ENCODE results near the gene IGFL2. TPM values are rescaled to one million over a fixed set of nuclear protein-coding genes. Genes with fewer than 3 reads are reported as not detected.

Gene IGFL2
- total RNA-seq, 1 experiment from 2014 or later = not detected

DNA sequence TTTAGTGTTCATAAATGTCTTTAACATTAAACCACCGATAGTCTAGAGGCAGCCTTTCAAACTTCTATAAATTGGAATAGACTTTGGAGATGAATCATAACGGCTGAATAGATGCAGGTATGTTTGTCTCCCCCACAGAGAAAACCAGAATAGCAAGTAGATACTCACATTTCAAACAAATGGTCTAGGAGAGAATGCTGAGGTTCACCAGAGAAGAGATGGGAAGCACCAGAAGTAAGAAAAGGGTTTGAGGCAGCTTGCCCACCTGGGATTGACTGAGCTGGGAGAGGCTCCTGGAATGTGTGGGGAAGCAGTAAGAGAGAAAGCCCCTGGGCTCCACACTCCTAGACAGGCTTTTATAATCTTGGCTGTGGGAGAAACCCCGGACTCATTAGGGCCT is 29.9 kb upstream of the IGFL2 start:
- H3K9ac ChIP-seq (ENCODE audit: low read length) = no peak overlapping the region
- H3K27me3 ChIP-seq (ENCODE audit: insufficient read depth, low read length) = no peaks in the 10 kb centered on the region
- ChIA-PET RAD21 (ENCODE audit: low non-redundant PET in 1 of 2, low total read pairs in 2 of 2, uncharacterized antibody in 2 of 2, unreplicated experiment in 2 of 2) (no interaction called here), POLR2A (no interaction called here), CTCF (no interaction called here)
- no peaks in the 10 kb centered on the region for H3K9me2 ChIP-seq (ENCODE audit: insufficient read depth)
- TF ChIP-seq SP1 (IDR thresholded peaks at IDR 0.05; ENCODE audit: low read depth) (no peak), YY1 (IDR thresholded peaks at IDR 0.05; ENCODE audit: extremely low read depth, insufficient replicate concordance, low read depth, low read length) (no peak), EZH2phosphoT487 (IDR thresholded peaks at IDR 0.05; ENCODE audit: borderline replicate concordance) (no peak), SIN3A (IDR thresholded peaks at IDR 0.05; ENCODE audit: low read depth) (no peak), EZH2 (IDR thresholded peaks at IDR 0.05) (no peak)
- no peak overlapping the region for H3K4me2 ChIP-seq (ENCODE audit: low read length)
- intact Hi-C loops (cut with micrococcal nuclease) = no loop called here
- H3K79me2 ChIP-seq (ENCODE audit: insufficient read depth, low read length) = no peaks in the 10 kb centered on the region
- no peaks in the 10 kb centered on the region for H3K9me3 ChIP-seq (ENCODE audit: control insufficient read depth in 1 of 2, insufficient read depth in 1 of 2, low read depth in 1 of 2, low read length in 2 of 2)
- no peak overlapping the region for H3K27ac ChIP-seq (ENCODE audit: low read depth, low read length)
- H4K20me1 ChIP-seq (ENCODE audit: insufficient read depth) = no peaks in the 10 kb centered on the region
- H2AFZ ChIP-seq (ENCODE audit: low read depth, low read length, poor library complexity, severe bottlenecking) = no peak overlapping the region
- H3K4me1 ChIP-seq (ENCODE audit: control insufficient read depth in 1 of 2, insufficient read depth in 2 of 2, low read length in 2 of 2) = peaks cover 14 to 33% of the 10 kb centered on the region in 2 experiments
- BruUV-seq (replicated peaks) = no TSS peak
- DNase-seq (ENCODE audit: low read depth, low spot score) = no peak
- ATAC-seq = no peak
- H3K4me3 ChIP-seq (replicated peaks in 1 of 2; ENCODE audit: low read depth in 1 of 2, low read length in 2 of 2) = no peak overlapping the region
- H3K36me3 ChIP-seq (ENCODE audit: control insufficient read depth in 1 of 2, insufficient read depth in 2 of 2, low read length in 2 of 2) = no peaks in the 10 kb centered on the region

DNA sequence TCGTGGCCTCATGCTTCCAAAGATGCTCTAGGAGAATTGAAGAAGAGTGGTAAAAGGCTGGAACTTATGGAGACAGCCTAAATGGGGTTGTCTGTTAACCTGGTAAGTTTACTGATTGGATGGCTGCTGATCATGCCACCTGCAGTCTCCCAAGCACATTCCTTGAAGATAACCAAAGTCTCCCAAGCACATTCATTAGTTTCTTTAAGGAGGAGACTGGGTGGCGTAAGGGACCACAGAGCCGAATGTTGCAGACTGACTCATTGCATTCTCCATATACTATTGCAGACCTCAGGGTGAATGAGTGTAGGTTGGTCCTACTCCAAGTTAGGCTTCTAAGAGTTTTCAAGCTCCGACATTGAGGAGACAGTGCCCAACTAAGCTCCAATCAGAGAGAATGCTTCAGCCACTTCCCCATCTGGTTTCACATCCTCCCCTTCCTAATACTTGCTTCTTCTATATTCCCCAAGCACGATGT is 23.4 kb upstream of the IGFL2 start, which contains the start of gene IGFL3:
IGFL3 (minus strand) TSS at position 51 of the 478 bp plus-strand sequence; CDS start at position 12, 39 bp downstream.
- intact Hi-C loops (cut with micrococcal nuclease) = no loop called here
- H4K20me1 ChIP-seq (ENCODE audit: insufficient read depth) = no peaks in the 10 kb centered on the region
- no peaks in the 10 kb centered on the region for H3K4me1 ChIP-seq (ENCODE audit: control insufficient read depth in 1 of 2, insufficient read depth in 2 of 2, low read length in 2 of 2)
- H3K9me3 ChIP-seq (ENCODE audit: control insufficient read depth in 1 of 2, insufficient read depth in 1 of 2, low read depth in 1 of 2, low read length in 2 of 2) = no peaks in the 10 kb centered on the region
- DNase-seq (ENCODE audit: low read depth, low spot score) = no peak
- TF ChIP-seq, protein P1, sequence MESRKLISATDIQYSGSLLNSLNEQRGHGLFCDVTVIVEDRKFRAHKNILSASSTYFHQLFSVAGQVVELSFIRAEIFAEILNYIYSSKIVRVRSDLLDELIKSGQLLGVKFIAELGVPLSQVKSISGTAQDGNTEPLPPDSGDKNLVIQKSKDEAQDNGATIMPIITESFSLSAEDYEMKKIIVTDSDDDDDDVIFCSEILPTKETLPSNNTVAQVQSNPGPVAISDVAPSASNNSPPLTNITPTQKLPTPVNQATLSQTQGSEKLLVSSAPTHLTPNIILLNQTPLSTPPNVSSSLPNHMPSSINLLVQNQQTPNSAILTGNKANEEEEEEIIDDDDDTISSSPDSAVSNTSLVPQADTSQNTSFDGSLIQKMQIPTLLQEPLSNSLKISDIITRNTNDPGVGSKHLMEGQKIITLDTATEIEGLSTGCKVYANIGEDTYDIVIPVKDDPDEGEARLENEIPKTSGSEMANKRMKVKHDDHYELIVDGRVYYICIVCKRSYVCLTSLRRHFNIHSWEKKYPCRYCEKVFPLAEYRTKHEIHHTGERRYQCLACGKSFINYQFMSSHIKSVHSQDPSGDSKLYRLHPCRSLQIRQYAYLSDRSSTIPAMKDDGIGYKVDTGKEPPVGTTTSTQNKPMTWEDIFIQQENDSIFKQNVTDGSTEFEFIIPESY (IDR thresholded peaks at IDR 0.05; ENCODE audit: extremely low read depth, insufficient replicate concordance, low read length) = no peak
- TF ChIP-seq RAD21 (IDR thresholded peaks at IDR 0.05; ENCODE audit: low read depth) (no peak), YY1 (IDR thresholded peaks at IDR 0.05; ENCODE audit: extremely low read depth, insufficient replicate concordance, low read depth, low read length) (no peak), EZH2 (IDR thresholded peaks at IDR 0.05) (no peak)
- peak within 1 kb of the TSS; percentile 51 for H2AFZ ChIP-seq (ENCODE audit: low read depth, low read length, poor library complexity, severe bottlenecking)
- ChIA-PET CTCF (no interaction called here), RAD21 (ENCODE audit: low non-redundant PET in 1 of 2, low total read pairs in 2 of 2, uncharacterized antibody in 2 of 2, unreplicated experiment in 2 of 2) (no interaction called here), POLR2A (no interaction called here)
- ATAC-seq = no peak
- no peaks in the 10 kb centered on the region for H3K36me3 ChIP-seq (ENCODE audit: control insufficient read depth in 1 of 2, insufficient read depth in 2 of 2, low read length in 2 of 2)
- no peaks in the 10 kb centered on the region for H3K79me2 ChIP-seq (ENCODE audit: insufficient read depth, low read length)
- H3K4me3 ChIP-seq (replicated peaks in 1 of 2; ENCODE audit: low read depth in 1 of 2, low read length in 2 of 2) = no peak within 1 kb of the TSS
- no peaks in the 10 kb centered on the region for H3K9me2 ChIP-seq (ENCODE audit: insufficient read depth)
- H3K9ac ChIP-seq (ENCODE audit: low read length) = no peak within 1 kb of the TSS
- H3K4me2 ChIP-seq (ENCODE audit: low read length) = no peak within 1 kb of the TSS
- BruUV-seq (replicated peaks) = no TSS peak
- H3K27me3 ChIP-seq (ENCODE audit: insufficient read depth, low read length) = no peaks in the 10 kb centered on the region
- no peak within 1 kb of the TSS for H3K27ac ChIP-seq (ENCODE audit: low read depth, low read length)
